Neutrophil (primary cell): ENCODE results near the gene CCR1.

Experiments
- H3K27ac ChIP-seq: fragments of 200-600 bp; sonication (generic); 2 replicates; pipeline ENCODE4 v1.5.1; 2016; ENCODE audit warnings: mild to moderate bottlenecking, moderate library complexity
- H3K27me3 ChIP-seq: fragments of 200-600 bp; sonication (generic); 2 replicates; pipeline ENCODE4 v1.6.0; 2016; ENCODE audit warnings: mild to moderate bottlenecking
- H3K36me3 ChIP-seq: fragments of 200-600 bp; sonication (generic); 2 replicates; pipeline ENCODE4 v1.5.1; 2017
- H3K4me1 ChIP-seq, 2 experiments: fragments of 200-600 bp in 1 of 2; sonication (generic) in 1 of 2; 1 replicate in 1 of 2; 2 replicates in 1 of 2; pipeline versions ENCODE4 v1.5.1 to v1.6.1; 2013 to 2016; ENCODE audit warnings: low read depth in 1 of 2, low read length in 1 of 2, mild to moderate bottlenecking in 1 of 2, moderate library complexity in 1 of 2; ENCODE audit not compliant: control insufficient read depth in 1 of 2, insufficient read depth in 1 of 2
- H3K4me3 ChIP-seq, 2 experiments: fragments of 200-600 bp in 1 of 2; sonication (generic) in 1 of 2; 1 replicate in 1 of 2; 2 replicates in 1 of 2; pipeline ENCODE4 v1.5.1; 2013 to 2016; ENCODE audit warnings: low read depth in 1 of 2, low read length in 1 of 2, mild to moderate bottlenecking in 1 of 2, moderate library complexity in 1 of 2
- H3K9me3 ChIP-seq: fragments of 200-600 bp; sonication (generic); 2 replicates; pipeline ENCODE4 v1.5.1; 2016
- CTCF ChIP-seq: fragments of 200-600 bp; sonication (generic); IDR thresholded peaks from 2 replicates; pipeline ENCODE4 v1.5.1; 2016; ENCODE audit warnings: antibody characterized with exemption

Gene CCR1

DNA sequence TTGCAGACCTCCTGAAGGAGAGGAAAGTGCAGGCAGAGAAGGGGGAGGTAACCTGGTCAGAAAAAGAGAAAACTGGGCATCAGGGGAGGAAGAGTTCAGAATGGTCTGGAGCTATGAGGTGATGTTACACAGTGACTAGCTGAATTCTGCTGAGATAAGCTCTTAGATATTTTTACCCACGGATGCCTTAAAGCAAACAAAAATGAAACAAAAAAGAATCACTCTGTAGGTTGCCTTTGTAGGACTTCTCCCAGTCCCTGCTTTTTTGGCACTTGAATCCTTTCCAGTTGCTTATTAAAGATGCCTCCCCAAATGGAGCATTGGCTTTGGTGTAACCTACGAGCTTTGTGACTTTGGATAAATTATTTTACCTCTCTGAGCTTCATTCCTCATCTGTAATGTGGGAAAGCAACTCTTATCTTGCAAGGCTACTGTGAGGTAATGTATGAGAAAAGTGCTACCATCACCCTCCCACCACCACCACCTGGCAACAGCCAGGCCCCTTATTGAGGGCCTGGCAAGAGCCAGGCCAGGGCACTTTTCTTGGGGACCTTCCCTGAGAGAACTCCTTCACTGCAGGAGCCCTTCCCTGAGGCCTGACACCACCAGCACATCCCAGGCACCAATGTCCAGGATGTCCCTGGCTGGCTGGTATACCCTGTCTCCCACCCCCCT lies 2.7 kb downstream of the CCR1 start:
- H3K27me3 ChIP-seq = no peaks in the 10 kb centered on the region
- peaks cover 29% of the 10 kb centered on the region for H3K36me3 ChIP-seq
- H3K4me3 ChIP-seq = peak overlapping the region; percentile 62 to 66
- peak overlapping the region; percentile 7 for H3K27ac ChIP-seq
- peaks cover 50 to 65% of the 10 kb centered on the region in 2 experiments for H3K4me1 ChIP-seq
- no peaks in the 10 kb centered on the region for H3K9me3 ChIP-seq
- no peak for TF ChIP-seq CTCF

- H3K27ac ChIP-seq = no peak overlapping the region
- no peaks in the 10 kb centered on the region for H3K27me3 ChIP-seq
- peaks cover 37 to 52% of the 10 kb centered on the region in 2 experiments for H3K4me1 ChIP-seq
- H3K4me3 ChIP-seq = no peak overlapping the region
- no peaks in the 10 kb centered on the region for H3K9me3 ChIP-seq
- no peak for TF ChIP-seq CTCF
- peaks cover 29% of the 10 kb centered on the region for H3K36me3 ChIP-seq
Observed at GRCh38 chr3:46203681-46204080, 4.4 kb downstream of the CCR1 start.

- peaks cover 25 to 42% of the 10 kb centered on the region in 2 experiments for H3K4me1 ChIP-seq
- H3K27ac ChIP-seq = peak overlapping the region; percentile 5
- no peak for TF ChIP-seq CTCF
- peaks cover 29% of the 10 kb centered on the region for H3K36me3 ChIP-seq
- H3K9me3 ChIP-seq = no peaks in the 10 kb centered on the region
- H3K4me3 ChIP-seq = no peak overlapping the region
- no peaks in the 10 kb centered on the region for H3K27me3 ChIP-seq
Observed at GRCh38 chr3:46202535-46202934, 5.6 kb downstream of the CCR1 start.

DNA sequence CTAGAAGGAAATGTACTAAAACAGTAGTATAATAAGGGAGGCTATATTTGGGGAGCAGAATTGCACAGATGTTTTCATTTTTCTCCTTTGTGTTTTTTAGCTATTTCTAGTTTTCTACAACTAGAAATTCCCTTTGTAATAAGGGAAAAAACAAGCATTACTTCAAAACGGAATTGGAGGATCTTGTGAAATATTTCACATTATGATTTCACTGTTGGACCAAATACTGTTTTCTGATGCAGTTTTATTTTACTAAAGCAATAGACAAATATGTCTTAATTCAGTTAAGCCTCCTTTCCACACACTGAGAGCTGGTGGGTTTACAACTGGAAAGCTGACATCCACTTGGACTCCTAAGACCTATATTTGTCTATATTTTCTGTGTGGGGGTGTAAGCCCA lies 7.3 kb downstream of the CCR1 start:
- peaks cover 12 to 25% of the 10 kb centered on the region in 2 experiments for H3K4me1 ChIP-seq
- TF ChIP-seq CTCF = no peak
- peaks cover 29% of the 10 kb centered on the region for H3K36me3 ChIP-seq
- peak overlapping the region; percentile 30 for H3K27ac ChIP-seq
- no peaks in the 10 kb centered on the region for H3K9me3 ChIP-seq
- no peaks in the 10 kb centered on the region for H3K27me3 ChIP-seq
- H3K4me3 ChIP-seq = no peak overlapping the region

GRCh38 chr3:46200211-46200610 lies 7.9 kb downstream of the CCR1 start:
- no peaks in the 10 kb centered on the region for H3K9me3 ChIP-seq
- H3K36me3 ChIP-seq = peaks cover 29% of the 10 kb centered on the region
- peaks cover 12 to 19% of the 10 kb centered on the region in 2 experiments for H3K4me1 ChIP-seq
- no peak overlapping the region for H3K27ac ChIP-seq
- H3K4me3 ChIP-seq = no peak overlapping the region
- H3K27me3 ChIP-seq = no peaks in the 10 kb centered on the region
- no peak for TF ChIP-seq CTCF
